HG03342 (cell line): ENCODE data around the gene SEL1L2.
"Not testable (repeated sequence)": the region's sequence is repeated elsewhere in the genome, so short reads cannot be mapped to it uniquely, and the experiment has no call there.

Experiments
- ATAC-seq: cut with Tn5 transposase; IDR thresholded peaks from one replicate; pipeline ENCODE4 v1.9.1; 2021; ENCODE audit warnings: mild to moderate bottlenecking, moderate library complexity; ENCODE audit not compliant: unreplicated experiment

Gene SEL1L2

GRCh38 chr20:13990465-13990864, at the start of gene SEL1L2:
SEL1L2 (minus strand) TSS chr20:13990614; CDS start chr20:13990534, 80 bp downstream.
- ATAC-seq, result no peak

GRCh38 chr20:14036567-14036966, 46.2 kb upstream of the SEL1L2 start:
- no peak for ATAC-seq

GRCh38 chr20:14033310-14033709, 42.9 kb upstream of the SEL1L2 start:
- ATAC-seq, result no peak

DNA sequence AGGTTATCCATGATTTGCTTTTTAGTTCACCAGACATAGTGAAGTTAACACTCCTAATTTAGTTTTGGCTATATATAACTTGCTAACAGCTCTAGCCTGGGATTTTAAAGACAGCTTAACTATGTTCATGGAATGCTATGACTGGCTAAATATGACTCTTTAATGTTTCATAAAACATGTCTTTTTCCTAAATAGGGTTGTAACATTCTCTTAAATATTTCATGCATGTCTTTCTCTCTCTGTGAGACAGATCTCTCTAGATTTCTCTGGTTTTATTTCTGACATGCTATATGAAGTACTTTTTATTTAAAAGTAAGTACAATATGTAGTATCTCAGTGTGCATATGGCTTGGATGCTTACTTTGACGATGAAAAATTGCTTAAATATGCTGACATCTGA, 40.6 kb upstream of the SEL1L2 start:
- ATAC-seq, result no peak

DNA sequence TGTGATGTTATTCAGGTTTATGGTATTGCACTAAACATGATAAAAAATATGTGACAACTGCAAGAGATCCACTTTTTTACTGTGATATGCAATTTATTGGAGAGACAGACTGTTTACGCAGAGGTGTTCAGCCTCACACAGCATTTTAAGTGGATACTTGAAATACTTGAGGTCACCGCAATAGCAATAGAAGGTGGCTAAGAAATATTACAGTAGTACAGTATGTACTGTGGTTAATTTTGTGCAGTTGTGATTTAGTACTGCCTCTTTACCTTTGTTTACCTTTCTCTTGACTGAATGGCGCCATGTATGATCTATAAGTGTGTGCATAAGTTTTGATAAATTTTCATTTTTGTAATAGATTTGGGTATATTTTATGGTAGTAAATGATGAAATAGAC, 22.3 kb upstream of the SEL1L2 start:
- ATAC-seq, result no peak

DNA sequence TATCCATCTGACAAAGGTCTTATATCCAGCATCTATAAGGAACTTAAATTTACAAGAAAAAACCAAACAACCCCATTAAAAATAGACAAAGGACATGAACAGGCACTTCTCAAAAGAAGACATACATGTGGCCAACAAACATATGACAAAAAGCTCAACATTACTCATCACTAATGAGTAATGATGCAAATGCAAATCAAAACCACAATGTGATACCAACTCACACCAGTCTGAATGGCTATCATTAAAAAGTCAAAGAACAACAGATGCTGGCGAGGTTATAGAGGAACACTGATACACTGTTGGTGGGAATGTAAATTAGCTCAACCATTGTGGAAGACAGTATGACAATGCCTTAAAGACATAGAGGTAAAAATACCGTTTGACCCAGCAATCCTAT, 18.8 kb upstream of the SEL1L2 start:
- no peak for ATAC-seq

DNA sequence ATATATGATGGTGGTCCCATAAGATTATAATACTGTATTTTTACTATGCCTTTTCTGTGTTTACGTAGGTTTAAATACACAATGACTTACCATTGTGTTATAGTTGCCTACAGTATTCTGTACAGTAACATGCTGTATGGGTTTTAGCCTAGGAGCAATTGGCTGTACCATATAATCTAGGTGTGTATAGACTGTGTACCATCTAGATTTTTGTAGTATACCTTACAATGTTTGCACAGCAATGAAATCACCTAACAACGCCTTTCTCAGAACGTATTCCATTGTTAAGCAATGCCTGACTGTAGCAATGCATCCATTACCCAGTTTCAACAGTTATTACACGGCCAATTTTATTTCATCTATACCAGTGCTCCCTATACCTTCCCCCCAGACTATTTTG, 15.6 kb upstream of the SEL1L2 start:
- ATAC-seq, result no peak

DNA sequence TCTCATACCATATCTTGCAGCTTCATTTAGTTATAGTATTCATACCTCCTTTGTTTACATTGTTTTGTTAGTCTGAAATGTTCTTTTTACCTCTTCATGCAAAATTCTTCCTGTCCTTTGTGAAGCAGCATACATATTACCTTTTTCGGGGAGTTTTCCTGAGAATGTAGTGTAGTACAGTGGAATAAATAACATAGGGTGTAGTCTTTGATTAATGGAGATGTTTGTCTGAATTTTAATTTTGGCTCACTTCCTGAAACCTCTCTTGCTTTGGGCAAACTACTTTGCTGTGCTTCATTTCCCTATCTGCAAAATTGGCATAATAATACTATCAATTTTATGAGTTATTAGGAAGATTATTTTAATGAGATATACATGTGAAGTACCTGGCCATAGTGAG, 10.5 kb upstream of the SEL1L2 start:
- no peak for ATAC-seq

DNA sequence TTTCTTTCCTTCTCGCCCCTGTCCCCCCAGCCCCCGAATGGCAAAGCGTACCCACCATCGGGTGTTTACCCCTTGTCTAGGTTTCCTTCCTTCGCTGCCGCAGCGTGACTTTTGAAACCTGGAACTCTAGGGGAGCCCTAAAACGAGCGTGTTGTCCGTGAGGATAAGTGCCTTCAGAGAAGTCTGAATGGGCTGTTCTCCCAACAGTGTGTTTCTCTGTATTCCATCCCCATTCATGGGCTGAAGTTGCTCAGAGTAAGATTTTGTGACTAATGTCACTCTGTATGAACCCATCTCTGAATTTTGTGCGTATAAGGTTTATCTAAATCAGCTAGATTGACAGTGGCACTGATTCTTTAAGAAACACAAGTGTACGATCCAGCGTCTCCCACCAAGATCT, 5.9 kb upstream of the SEL1L2 start:
- no peak for ATAC-seq

- ATAC-seq, result no peak
These were observed 5.4 kb upstream of the SEL1L2 start for GRCh38 chr20:13995841-13996240.

- ATAC-seq, result peak; percentile 67
These were observed 4.8 kb upstream of the SEL1L2 start, which contains the start of gene MACROD2 for GRCh38 chr20:13995086-13995665. MACROD2 (plus strand) TSS chr20:13995516.

- ATAC-seq, result not testable (repeated sequence)
These were observed 1.5 kb upstream of the SEL1L2 start for GRCh38 chr20:13991955-13992354.

DNA sequence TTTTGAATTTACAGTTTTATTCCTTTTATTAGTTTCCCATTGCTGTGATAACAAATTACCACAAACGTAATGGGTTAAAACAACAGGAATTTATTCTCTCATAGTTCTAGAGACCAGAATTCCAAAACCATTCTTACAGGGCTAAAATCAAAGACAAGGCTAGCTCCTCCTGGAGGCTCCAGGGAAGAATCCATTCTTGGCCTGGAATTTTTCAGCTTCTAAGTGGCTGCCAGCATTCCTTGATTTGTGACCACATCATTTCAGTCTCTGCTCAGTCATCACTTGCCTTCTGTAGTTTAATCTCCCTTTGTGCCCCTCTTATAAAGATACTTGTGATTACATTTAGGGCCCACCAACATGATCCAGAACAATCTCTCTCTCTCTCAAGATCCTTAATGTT, 897 bp upstream of the SEL1L2 start:
- no peak for ATAC-seq

DNA sequence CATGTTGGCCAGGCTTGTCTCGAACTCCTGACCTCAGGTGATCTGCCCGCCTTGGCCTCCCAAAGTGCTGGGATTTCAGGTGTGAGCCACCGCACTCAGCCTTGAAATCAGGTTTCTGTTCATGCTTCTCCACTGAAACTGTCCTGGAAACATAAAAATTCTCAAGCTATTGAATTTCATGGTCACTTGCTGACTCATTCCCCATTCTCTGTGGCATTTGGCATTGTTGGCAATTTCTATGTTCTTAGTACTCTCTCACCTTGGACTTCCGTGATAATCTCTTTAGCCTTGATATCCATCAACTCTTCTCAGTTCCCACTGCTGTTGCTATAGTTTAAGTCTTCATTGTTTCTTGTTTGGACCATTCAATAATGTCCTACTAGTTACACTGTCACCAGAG, 6.2 kb downstream of the SEL1L2 start:
- no peak for ATAC-seq

DNA sequence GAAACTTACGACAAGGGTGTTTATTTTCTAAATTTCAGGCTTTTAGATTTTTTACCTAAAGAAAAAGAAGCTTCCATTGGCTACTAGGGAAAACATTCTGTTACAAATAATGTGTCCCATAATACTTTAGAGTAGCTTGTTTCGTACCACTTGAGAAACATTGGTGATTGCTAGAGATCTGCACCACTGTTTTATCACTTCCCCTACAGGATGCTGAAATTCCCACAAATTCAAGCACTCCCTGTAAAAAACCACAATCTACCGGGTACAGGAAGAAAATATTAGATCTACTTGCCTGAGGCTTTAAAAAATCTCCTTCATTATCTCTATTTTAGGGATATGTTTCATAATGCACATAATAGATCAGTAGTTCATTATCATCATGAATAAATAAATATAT, 29.9 kb downstream of the SEL1L2 start:
- no peak for ATAC-seq

GRCh38 chr20:13960119-13960518, 30.3 kb downstream of the SEL1L2 start:
- ATAC-seq, result no peak

DNA sequence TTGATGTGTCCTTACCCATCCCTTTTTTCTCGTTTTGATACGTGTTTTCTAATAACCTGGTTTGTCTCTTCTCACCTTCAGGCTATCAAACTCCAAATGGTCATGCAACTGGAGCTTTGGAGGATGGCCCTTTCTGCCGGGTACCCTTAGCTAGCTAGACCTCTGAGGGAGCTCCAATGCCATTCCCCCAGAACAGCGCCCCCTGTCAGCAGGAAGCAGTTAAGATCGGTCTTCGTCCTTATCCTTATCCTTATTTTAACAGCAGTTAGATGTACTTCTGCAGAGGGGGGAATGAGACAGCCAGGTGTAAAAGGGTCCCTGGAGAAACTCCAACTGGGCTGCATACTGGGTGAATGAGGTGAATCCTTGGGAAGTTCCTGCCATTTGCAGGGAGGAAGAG, 37.2 kb downstream of the SEL1L2 start:
- ATAC-seq, result no peak

DNA sequence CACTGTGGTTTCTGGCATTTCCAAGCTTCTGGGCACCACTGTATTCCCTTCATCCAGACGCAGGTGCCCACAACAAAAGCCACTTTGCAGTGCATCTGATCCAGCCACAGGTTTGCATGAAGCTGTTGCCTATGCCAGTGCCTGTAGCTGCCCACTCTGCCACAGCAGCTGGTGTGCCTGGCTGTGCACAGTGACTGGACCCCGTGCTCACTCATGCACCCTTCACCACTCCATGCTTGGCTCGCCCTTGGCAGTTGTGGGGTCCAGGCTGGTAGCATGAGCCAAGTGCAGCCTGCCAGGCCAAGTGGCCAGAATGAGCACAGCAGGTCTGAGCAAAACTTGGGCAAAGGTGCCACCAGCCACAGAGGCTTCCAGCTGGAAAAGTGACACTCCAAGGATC, 42.7 kb downstream of the SEL1L2 start:
- no peak for ATAC-seq

- ATAC-seq, result no peak
These were observed 49.4 kb downstream of the SEL1L2 start for GRCh38 chr20:13941031-13941430.

GRCh38 chr20:13936781-13937576, 53.4 kb downstream of the SEL1L2 start:
- no peak for ATAC-seq

GRCh38 chr20:13934992-13935894, 55.2 kb downstream of the SEL1L2 start:
- no peak for ATAC-seq

- no peak for ATAC-seq
These were observed 60.1 kb downstream of the SEL1L2 start for GRCh38 chr20:13930281-13930680.
